HG02884 (cell line): ENCODE results near the gene C19orf33.
"Not testable (repeated sequence)": the region's sequence is repeated elsewhere in the genome, so short reads cannot be mapped to it uniquely, and the experiment has no call there.

Experiments used
- ATAC-seq: cut with Tn5 transposase; IDR thresholded peaks from one replicate; pipeline ENCODE4 v1.9.1; 2021; ENCODE audit warnings: mild to moderate bottlenecking, moderate library complexity; ENCODE audit not compliant: unreplicated experiment

C19orf33 gene

GRCh38 chr19:38335949-38336637 is 32.0 kb downstream of the C19orf33 start:
- peak; percentile 65 for ATAC-seq

- peak; percentile 45 for ATAC-seq
These were observed 32.7 kb downstream of the C19orf33 start for GRCh38 chr19:38336638-38337359.

GRCh38 chr19:38337360-38337653 is 33.3 kb downstream of the C19orf33 start:
- no peak for ATAC-seq

- not testable (repeated sequence) for ATAC-seq
These were observed 35.0 kb downstream of the C19orf33 start for GRCh38 chr19:38339011-38339410.

GRCh38 chr19:38340927-38341326 is 36.9 kb downstream of the C19orf33 start:
- ATAC-seq: no peak

- no peak for ATAC-seq
These were observed 42.8 kb downstream of the C19orf33 start for GRCh38 chr19:38346837-38347236.

- no peak for ATAC-seq
These were observed 46.8 kb downstream of the C19orf33 start for GRCh38 chr19:38350883-38351282.

- no peak for ATAC-seq
These were observed 47.9 kb downstream of the C19orf33 start for GRCh38 chr19:38351865-38352395.

- ATAC-seq: no peak
These were observed 48.6 kb downstream of the C19orf33 start for GRCh38 chr19:38352611-38353010.
